ENCODE data around the gene CBX1. TPM values are rescaled to one million over a fixed set of nuclear protein-coding genes. Genes with fewer than 3 reads are reported as not detected.
A peak's percentile ranks its signal among the peaks of the same experiment; 100 is the strongest.

Gene CBX1
- polyA plus RNA-seq, 1 experiment, result 20.7 TPM

- Histone ChIP-seq H3K27me3 (ENCODE audit: control insufficient read depth, insufficient read depth, low read length) (no peaks in the 10 kb centered on the region), H3K4me3 (ENCODE audit: low read depth, low read length) (no peak overlapping the region), H3K36me3 (ENCODE audit: control insufficient read depth, insufficient read depth, low read length) (peaks cover 4% of the 10 kb centered on the region)
- TF ChIP-seq CTCF (IDR thresholded peaks at IDR 0.05; ENCODE audit: insufficient read depth, low read depth, low read length), result no peak
- CTCF ChIA-PET, result interaction anchor here (1.0 to 5.7 kb wide), 2 partner anchors 24 to 25 kb away, joined by 3 to 44 read pairs; no protein-coding TSS in a partner anchor
- no peak for DNase-seq (ENCODE audit: low read depth)
- POLR2A ChIA-PET, result no interaction called here
These were observed 50.0 kb downstream of the CBX1 start for GRCh38 chr17:48051283-48051682.

DNA sequence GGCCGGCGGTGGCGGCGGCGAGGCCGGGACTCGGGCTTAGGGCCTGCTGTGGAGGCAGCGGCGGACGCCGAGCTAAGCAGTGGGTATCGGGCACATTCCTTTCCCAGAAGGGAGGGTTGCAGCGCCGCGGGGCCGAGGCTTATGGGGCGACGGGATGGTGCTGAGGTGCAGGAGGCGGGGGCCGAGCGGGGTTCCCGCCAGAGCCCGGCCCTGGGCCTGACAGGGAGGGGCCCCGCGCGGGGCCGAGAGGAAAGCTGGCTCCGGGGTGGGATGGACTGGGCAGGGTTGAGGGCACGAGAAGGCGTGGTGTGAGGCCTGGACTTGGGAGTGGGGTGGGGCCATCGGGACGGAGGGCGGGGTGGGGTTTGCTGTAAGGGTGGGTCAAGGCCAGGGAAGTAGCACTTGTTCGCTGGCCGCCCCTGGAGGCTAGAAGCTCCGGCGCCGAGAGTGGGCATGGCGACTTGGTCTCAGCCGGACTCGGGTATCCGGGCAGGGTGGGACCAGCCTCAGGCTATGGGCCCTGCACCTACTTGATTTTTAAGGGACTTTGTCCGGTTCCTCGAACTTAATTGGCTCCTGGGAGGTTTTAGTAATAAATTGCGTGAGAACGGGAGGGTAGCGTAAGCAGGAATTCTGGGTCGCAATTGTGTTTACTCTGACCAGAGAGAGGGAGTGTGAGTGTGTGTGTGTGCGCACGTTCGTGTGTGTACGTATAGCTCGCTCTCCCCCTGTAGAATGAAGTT is 52.7 kb downstream of the CBX1 start:
- peak overlapping the region; percentile 79 for H3K4me3 ChIP-seq (ENCODE audit: low read depth, low read length)
- ChIA-PET POLR2A (interaction anchor here (0.6 to 1.6 kb wide), 5 partner anchors 13 to 101 kb away, joined by 3 to 13 read pairs (median 3); partner anchors contain the start of gene CDK5RAP3), CTCF (interaction anchor here (0.6 to 5.7 kb wide), 12 partner anchors 9 to 78 kb away, joined by 3 to 44 read pairs (median 4); partner anchors contain the start of genes CDK5RAP3 and COPZ2)
- H3K36me3 ChIP-seq (ENCODE audit: control insufficient read depth, insufficient read depth, low read length), result peaks cover 4% of the 10 kb centered on the region
- no peak for TF ChIP-seq CTCF (IDR thresholded peaks at IDR 0.05; ENCODE audit: insufficient read depth, low read depth, low read length)
- no peaks in the 10 kb centered on the region for H3K27me3 ChIP-seq (ENCODE audit: control insufficient read depth, insufficient read depth, low read length)
- no peak for DNase-seq (ENCODE audit: low read depth)

DNA sequence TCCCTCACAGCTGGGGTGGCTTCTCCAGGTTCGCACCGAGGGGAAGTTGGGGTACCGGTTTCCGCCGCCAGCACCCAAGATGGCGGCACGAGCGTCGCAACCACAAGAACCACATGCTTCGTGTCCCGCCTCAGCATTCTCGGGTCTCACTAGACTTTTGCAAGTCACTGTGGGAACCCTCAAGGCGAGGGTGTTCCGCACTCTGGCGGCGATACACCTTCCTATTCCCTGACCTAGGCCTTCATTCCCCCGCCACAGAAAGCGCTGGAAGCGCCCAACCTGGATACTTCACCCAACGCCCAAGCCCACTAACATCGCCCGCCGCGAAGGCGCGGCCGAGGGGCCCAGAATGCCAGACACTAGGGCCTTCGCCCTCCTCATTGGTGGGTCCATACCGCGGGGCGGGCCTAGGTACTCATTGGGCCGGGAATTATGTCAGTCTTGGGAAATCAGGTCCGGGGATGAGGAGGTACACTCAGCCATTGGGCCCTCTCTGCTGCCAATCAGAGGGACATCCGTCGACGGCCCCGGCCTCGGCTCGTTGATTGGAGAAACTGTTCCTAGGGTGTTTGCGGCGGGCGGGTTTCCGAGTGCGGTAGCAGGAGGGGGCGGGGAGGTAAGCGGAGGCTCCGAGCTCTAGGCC is 53.4 kb downstream of the CBX1 start, which contains the start of gene NFE2L1:
NFE2L1 (plus strand) TSS at position 619 of the 643 bp plus-strand sequence. CDS start 2,760 bp downstream, outside the sequence.
- ChIA-PET CTCF (interaction anchor here (1.0 to 5.7 kb wide), 10 partner anchors 10 to 69 kb away, joined by 3 to 44 read pairs (median 6); partner anchors contain the start of gene COPZ2), POLR2A (interaction anchor here (0.7 to 1.6 kb wide), 3 partner anchors 23 to 102 kb away, joined by 3 to 13 read pairs (median 3); partner anchors contain the start of gene CDK5RAP3)
- peak within 1 kb of the TSS; percentile 79 for H3K4me3 ChIP-seq (ENCODE audit: low read depth, low read length)
- H3K27me3 ChIP-seq (ENCODE audit: control insufficient read depth, insufficient read depth, low read length), result no peaks in the 10 kb centered on the region
- no peak for TF ChIP-seq CTCF (IDR thresholded peaks at IDR 0.05; ENCODE audit: insufficient read depth, low read depth, low read length)
- peak; percentile 98 for DNase-seq (ENCODE audit: low read depth)
- H3K36me3 ChIP-seq (ENCODE audit: control insufficient read depth, insufficient read depth, low read length), result peaks cover 4% of the 10 kb centered on the region

DNA sequence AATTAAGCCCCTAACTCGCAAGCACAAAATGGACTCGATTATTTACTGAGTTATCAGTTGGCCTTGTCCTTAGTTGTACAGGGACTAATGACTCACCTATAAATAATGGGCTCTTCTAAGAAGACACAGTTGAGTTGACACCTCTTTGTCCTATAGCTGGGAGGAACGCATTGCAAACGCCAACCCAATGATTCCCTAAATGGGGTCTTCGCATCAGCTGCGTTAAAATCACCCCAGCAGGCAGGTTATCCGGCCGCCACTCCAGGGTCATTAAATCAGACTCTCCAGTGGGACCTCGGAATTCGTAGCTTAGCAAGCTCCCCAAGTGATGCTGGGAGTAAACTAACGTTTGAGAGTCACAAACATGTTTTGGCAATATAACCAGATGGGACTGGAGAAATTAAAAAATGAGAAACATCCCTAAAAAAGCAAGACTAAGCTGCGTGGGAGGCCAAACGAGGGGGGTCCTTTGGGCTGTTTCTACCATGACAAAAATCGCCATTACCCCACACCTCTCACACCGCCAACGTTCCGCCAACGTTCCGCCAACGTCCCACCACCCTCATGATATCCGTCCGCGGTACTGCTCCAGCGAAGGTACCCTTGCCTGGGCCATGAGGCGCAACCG is 54.1 kb downstream of the CBX1 start:
- no peaks in the 10 kb centered on the region for H3K27me3 ChIP-seq (ENCODE audit: control insufficient read depth, insufficient read depth, low read length)
- peaks cover 1% of the 10 kb centered on the region for H3K36me3 ChIP-seq (ENCODE audit: control insufficient read depth, insufficient read depth, low read length)
- peak overlapping the region; percentile 56 for H3K4me3 ChIP-seq (ENCODE audit: low read depth, low read length)
- no peak for TF ChIP-seq CTCF (IDR thresholded peaks at IDR 0.05; ENCODE audit: insufficient read depth, low read depth, low read length)
- no peak for DNase-seq (ENCODE audit: low read depth)
- POLR2A ChIA-PET, result interaction anchor here (1.6 kb wide), 1 partner anchor 76 kb away, joined by 13 read pairs; the partner anchor contains the start of gene CDK5RAP3
- CTCF ChIA-PET, result interaction anchor here (0.6 to 5.7 kb wide), 4 partner anchors 11 to 68 kb away, joined by 3 to 44 read pairs (median 6); no protein-coding TSS in a partner anchor
